IMR-90 (cell line): Measurements from ENCODE around the gene RHOBTB1. TPM values are rescaled to one million over a fixed set of nuclear protein-coding genes. Genes with fewer than 3 reads are reported as not detected.

ENCODE experiments used
- ATAC-seq: fragments of 200-7000 bp; cut with Tn5 transposase; 2 replicates; pipeline ENCODE4 v1.9.1; 2020; ENCODE audit warnings: low read depth, mild to moderate bottlenecking, moderate library complexity
- BruUV-seq: library from RNA; stranded (reverse); fragments of 400-500 nt; replicated peaks from 2 replicates; lab custom pipeline; 2021; lab: Mats Ljungman, UMichigan
- CTCF ChIA-PET: fragments of 300-600 bp; formaldehyde crosslinking; extraction: SDS; loops from one replicate; lab custom pipeline; 2021; ENCODE audit warnings: antibody characterized with exemption; lab: Yijun Ruan, JAX
- POLR2A ChIA-PET: fragments of 300-600 bp; sonication (Branson Sonifier 250); formaldehyde crosslinking; loops from one replicate; lab custom pipeline; 2022; ENCODE audit warnings: antibody characterized with exemption; ENCODE audit not compliant: unreplicated experiment; lab: Charles Lee
- DNase-seq: peaks from one replicate; pipeline ENCODE4 v3.0.0; 2013
- H2AFZ ChIP-seq: replicated peaks from 2 replicates; pipeline ENCODE3; 2013; ENCODE audit warnings: low read length, mild to moderate bottlenecking; ENCODE audit not compliant: poor library complexity
- H2AK5ac ChIP-seq: 2 replicates; pipeline ENCODE4 v1.6.1; 2013; ENCODE audit warnings: low read depth, low read length, inconsistent platforms
- H2AK9ac ChIP-seq: replicated peaks from 2 replicates; pipeline ENCODE3; 2013; ENCODE audit warnings: mild to moderate bottlenecking, low read depth, low read length, moderate library complexity; ENCODE audit not compliant: poor library complexity
- H2BK120ac ChIP-seq: 2 replicates; pipeline ENCODE4 v1.6.1; 2013; ENCODE audit warnings: low read depth, low read length, inconsistent platforms
- H2BK15ac ChIP-seq: 3 replicates; pipeline ENCODE4 v1.6.1; 2013; ENCODE audit warnings: low read depth, low read length, inconsistent platforms
- H2BK20ac ChIP-seq: 2 replicates; pipeline ENCODE4 v1.6.1; 2013; ENCODE audit warnings: low read depth, mild to moderate bottlenecking, inconsistent platforms, low read length, moderate library complexity
- H2BK5ac ChIP-seq: 2 replicates; pipeline ENCODE4 v1.6.1; 2013; ENCODE audit warnings: mild to moderate bottlenecking, low read depth, low read length, inconsistent platforms; ENCODE audit not compliant: poor library complexity, severe bottlenecking
- H3K14ac ChIP-seq: replicated peaks from 2 replicates; pipeline ENCODE4 v1.6.1; 2013; ENCODE audit warnings: low read depth, low read length, inconsistent platforms
- H3K18ac ChIP-seq: 2 replicates; pipeline ENCODE4 v1.6.1; 2013; ENCODE audit warnings: low read depth, low read length, control low read depth
- H3K23ac ChIP-seq: 2 replicates; pipeline ENCODE4 v1.6.1; 2013; ENCODE audit warnings: low read depth, low read length, inconsistent platforms
- H3K27ac ChIP-seq: 2 replicates; pipeline ENCODE4 v1.5.1; 2013; ENCODE audit warnings: mild to moderate bottlenecking, control low read depth, low read length; ENCODE audit not compliant: insufficient read depth
- H3K27me3 ChIP-seq: 2 replicates; pipeline ENCODE4 v1.6.1; 2013; ENCODE audit warnings: low read length; ENCODE audit not compliant: control insufficient read depth, insufficient read depth
- H3K36me3 ChIP-seq: 2 replicates; pipeline ENCODE4 v1.6.1; 2013; ENCODE audit warnings: low read length, mixed read lengths; ENCODE audit not compliant: control insufficient read depth, insufficient read depth
- H3K4ac ChIP-seq: 2 replicates; pipeline ENCODE4 v1.6.1; 2013; ENCODE audit warnings: low read depth, low read length, inconsistent platforms
- H3K4me1 ChIP-seq: 2 replicates; pipeline ENCODE4 v1.6.1; 2013; ENCODE audit warnings: low read length, mixed read lengths; ENCODE audit not compliant: control insufficient read depth, insufficient read depth
- H3K4me2 ChIP-seq: 2 replicates; pipeline ENCODE4 v1.6.1; 2013; ENCODE audit warnings: low read depth, mild to moderate bottlenecking, control low read depth, low read length, moderate library complexity
- H3K4me3 ChIP-seq: 2 replicates; pipeline ENCODE4 v1.5.1; 2013; ENCODE audit warnings: low read depth, mild to moderate bottlenecking, control low read depth, low read length, moderate library complexity; ENCODE audit not compliant: insufficient read depth
- H3K56ac ChIP-seq: 2 replicates; pipeline ENCODE4 v1.6.1; 2013; ENCODE audit warnings: low read length, inconsistent platforms; ENCODE audit not compliant: insufficient read depth; ENCODE audit errors: extremely low read depth
- H3K79me1 ChIP-seq, 2 experiments: 2 replicates each; pipeline ENCODE4 v1.6.1; 2013; ENCODE audit warnings: low read length in 2 of 2, inconsistent platforms in 1 of 2, low read depth in 1 of 2
- H3K9ac ChIP-seq: 2 replicates; pipeline ENCODE4 v1.6.1; 2013; ENCODE audit warnings: low read depth, low read length, control low read depth
- H3K9me1 ChIP-seq: 2 replicates; pipeline ENCODE4 v1.6.1; 2013; ENCODE audit warnings: low read length, inconsistent platforms; ENCODE audit not compliant: insufficient read depth
- H3K9me3 ChIP-seq: 2 replicates; pipeline ENCODE4 v1.6.1; 2013; ENCODE audit warnings: low read length; ENCODE audit not compliant: control insufficient read depth, insufficient read depth
- H4K20me1 ChIP-seq: 2 replicates; pipeline ENCODE4 v1.6.1; 2013; ENCODE audit warnings: low read length, inconsistent platforms; ENCODE audit not compliant: insufficient read depth
- H4K5ac ChIP-seq: 2 replicates; pipeline ENCODE4 v1.6.1; 2013; ENCODE audit warnings: mild to moderate bottlenecking, low read depth, low read length, control low read depth
- H4K8ac ChIP-seq, 2 experiments: 2 replicates each; pipeline ENCODE4 v1.6.1; 2013; ENCODE audit warnings: low read depth in 2 of 2, low read length in 2 of 2, control low read depth in 1 of 2, inconsistent platforms in 1 of 2
- H4K91ac ChIP-seq: 2 replicates; pipeline ENCODE4 v1.6.1; 2013; ENCODE audit warnings: low read depth, low read length, inconsistent platforms; ENCODE audit not compliant: insufficient read depth
- BHLHE40 ChIP-seq: fragments of 150-350 bp; IDR thresholded peaks from 2 replicates; pipeline ENCODE4 v1.6.1; 2016; ENCODE audit warnings: mild to moderate bottlenecking, low read depth, low read length
- CEBPB ChIP-seq: IDR thresholded peaks from 2 replicates; pipeline ENCODE4 v1.6.1; 2012; ENCODE audit warnings: low read depth, low read length, improper control_type of control experiment
- CHD1 ChIP-seq: IDR thresholded peaks from 2 replicates; pipeline ENCODE4 v1.6.1; 2012; ENCODE audit warnings: low read depth, low read length, improper control_type of control experiment
- CTCF ChIP-seq: conservative IDR thresholded peaks from 2 replicates; pipeline ENCODE4 v1.5.1; 2012; ENCODE audit warnings: mild to moderate bottlenecking, low read depth, low read length, improper control_type of control experiment
- ELK1 ChIP-seq: fragments of 150-350 bp; IDR thresholded peaks from 2 replicates; pipeline ENCODE4 v1.6.1; 2016; ENCODE audit warnings: low read depth, mild to moderate bottlenecking, low read length, moderate library complexity, borderline replicate concordance
- FOS ChIP-seq: fragments of 150-350 bp; IDR thresholded peaks from 2 replicates; pipeline ENCODE4 v1.6.1; 2016; ENCODE audit warnings: low read depth, low read length
- MAFK ChIP-seq: IDR thresholded peaks from 2 replicates; pipeline ENCODE4 v1.6.1; 2012; ENCODE audit warnings: low read depth, low read length, improper control_type of control experiment
- MAZ ChIP-seq: IDR thresholded peaks from 2 replicates; pipeline ENCODE4 v1.6.1; 2012; ENCODE audit warnings: low read depth, mild to moderate bottlenecking, low read length, improper control_type of control experiment, moderate library complexity, borderline replicate concordance
- MXI1 ChIP-seq: IDR thresholded peaks from 2 replicates; pipeline ENCODE4 v1.6.1; 2012; ENCODE audit warnings: low read depth, mild to moderate bottlenecking, low read length, moderate library complexity, borderline replicate concordance
- NFE2L2 ChIP-seq: fragments of 150-350 bp; IDR thresholded peaks from 2 replicates; pipeline ENCODE4 v1.6.1; 2016; ENCODE audit warnings: low read depth, mild to moderate bottlenecking, low read length
- POLR2A ChIP-seq: IDR thresholded peaks from 2 replicates; pipeline ENCODE4 v1.6.1; 2012; ENCODE audit warnings: mild to moderate bottlenecking, low read depth, low read length
- RAD21 ChIP-seq: IDR thresholded peaks from 2 replicates; pipeline ENCODE4 v1.6.1; 2012; ENCODE audit warnings: low read length, improper control_type of control experiment
- RCOR1 ChIP-seq: IDR thresholded peaks from 2 replicates; pipeline ENCODE4 v1.6.1; 2012; ENCODE audit warnings: mild to moderate bottlenecking, low read length, improper control_type of control experiment; ENCODE audit not compliant: insufficient replicate concordance
- RFX5 ChIP-seq: IDR thresholded peaks from 2 replicates; pipeline ENCODE4 v1.8.0; 2012; ENCODE audit warnings: low read depth, mild to moderate bottlenecking, low read length, moderate library complexity
- SMC3 ChIP-seq: fragments of 150-350 bp; IDR thresholded peaks from 2 replicates; pipeline ENCODE4 v1.6.1; 2016; ENCODE audit warnings: low read depth, mild to moderate bottlenecking, antibody characterized with exemption, low read length, moderate library complexity
- USF2 ChIP-seq: fragments of 150-350 bp; IDR thresholded peaks from 2 replicates; pipeline ENCODE4 v1.6.1; 2017; ENCODE audit warnings: mild to moderate bottlenecking, antibody characterized with exemption, low read length, low read depth
- WGBS, 2 experiments: methylation state at CpG; one replicate each; pipeline versions ENCODE4 v1.1.5 to v1.1.7; 2013; ENCODE audit warnings: missing lambda C conversion rate in 2 of 2; ENCODE audit not compliant: insufficient read length in 1 of 2; ENCODE audit errors: extremely low coverage in 2 of 2; 5-methylcytosine and 5-hydroxymethylcytosine counted together
- dilution Hi-C: fragments of 300-500 bp; cut with HindIII; formaldehyde crosslinking; loops from one replicate; pipeline ENCODE4 v1.14.3; 2018; ENCODE audit warnings: low sequenced_read_pairs; ENCODE audit not compliant: unreplicated experiment
- in situ Hi-C: fragments of 300-500 bp; cut with MboI; formaldehyde crosslinking; loops from 3 replicates; pipeline ENCODE4 v1.14.3; 2019; ENCODE audit warnings: low sequenced_read_pairs, inconsistent platforms, mixed read lengths
- intact Hi-C: fragments of 100-400 bp; cut with micrococcal nuclease; formaldehyde crosslinking; loops from 2 replicates; pipeline ENCODE4 v1.10.0; 2022
- polyA plus RNA-seq, 3 experiments: library from polyadenylated mRNA; depleted of rRNA; stranded (reverse); fragments of >200 nt; gene quantifications; 2 replicates each; pipeline ENCODE4 v1.2.3, GENCODE V29; 2012; ENCODE audit warnings: low replicate concordance in 1 of 3
- total RNA-seq: library from RNA; depleted of rRNA; stranded (reverse); fragments of >200 nt; gene quantifications from 2 replicates; pipeline ENCODE4 v1.2.3, GENCODE V29; 2012

RHOBTB1 gene
- total and polyA plus RNA-seq, 2 of the 4 experiments (the other 2 are of a cell fraction) = 8.9 to 15.2 TPM

DNA sequence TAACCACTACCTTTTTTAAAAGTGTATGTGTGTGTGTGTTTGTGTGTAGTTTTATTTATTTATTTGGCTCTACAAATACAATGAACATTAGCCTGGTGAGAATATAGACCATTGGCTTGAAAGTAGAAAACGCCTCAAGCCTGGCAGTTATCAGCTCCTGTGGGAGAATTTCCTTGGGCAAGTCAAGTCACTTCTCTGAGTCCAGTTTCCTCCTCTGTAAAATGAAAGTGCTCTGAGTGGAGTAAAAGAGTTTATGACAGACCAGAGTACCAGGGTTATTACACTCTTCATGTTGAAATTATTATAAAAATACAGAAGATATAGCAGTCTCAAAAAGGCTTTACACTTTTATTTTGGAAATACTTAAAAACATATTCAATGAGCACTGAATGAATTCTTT lies 10.1 kb upstream of the RHOBTB1 start:
- Histone ChIP-seq H3K79me1 (no peaks in the 10 kb centered on the region), H4K91ac (no peak overlapping the region), H3K9me3 (no peaks in the 10 kb centered on the region), H3K23ac (no peak overlapping the region), H3K4me3 (no peak overlapping the region), H2AFZ (no peak overlapping the region), H2BK5ac (no peak overlapping the region), H3K14ac (no peak overlapping the region), H4K5ac (no peak overlapping the region), H3K27me3 (no peaks in the 10 kb centered on the region), H2BK15ac (no peak overlapping the region), H4K20me1 (no peaks in the 10 kb centered on the region), H3K4ac (no peak overlapping the region), H3K4me1 (peaks cover 7% of the 10 kb centered on the region), H2AK5ac (no peak overlapping the region), H2BK120ac (no peak overlapping the region), H3K18ac (peak overlapping the region; percentile 41; the same call in 1 of the 2 replicates), H4K8ac (no peak overlapping the region), H3K9ac (no peak overlapping the region), H2AK9ac (no peak overlapping the region), H3K4me2 (no peak overlapping the region), H3K56ac (no peak overlapping the region), H2BK20ac (no peak overlapping the region), H3K27ac (no peak overlapping the region), H3K9me1 (peaks cover 4% of the 10 kb centered on the region; the same call in 1 of the 2 replicates), H3K36me3 (no peaks in the 10 kb centered on the region; the same call in 1 of the 2 replicates)
- TF ChIP-seq CTCF = no peak
- no peak for TF ChIP-seq POLR2A
- TF ChIP-seq MAFK = no peak
- TF ChIP-seq BHLHE40 = no peak
- TF ChIP-seq USF2 = no peak
- TF ChIP-seq FOS = no peak
- no peak for TF ChIP-seq RFX5
- no peak for TF ChIP-seq MXI1
- no peak for TF ChIP-seq ELK1
- no peak for TF ChIP-seq RCOR1
- no peak for TF ChIP-seq CEBPB
- TF ChIP-seq MAZ = no peak
- no peak for TF ChIP-seq NFE2L2
- TF ChIP-seq SMC3 = no peak
- TF ChIP-seq CHD1 = no peak
- TF ChIP-seq RAD21 = no peak
- no peak for DNase-seq
- in situ Hi-C loops (no loop called here), dilution Hi-C loops (no loop called here), intact Hi-C loops (no loop called here)
- POLR2A ChIA-PET = no interaction called here
- no CpG with 5 or more reads among the region's 1 CpG for WGBS, 2 experiments
- CTCF ChIA-PET = no interaction called here
- BruUV-seq = no TSS peak
- ATAC-seq = no peak
